Spleen (tissue), 7 donors: ENCODE measurements around the gene ESRRB.

Experiments used
- CTCF ChIP-seq, 11 experiments: fragments of 200-600 bp in 7 of 11; fragments of 450-650 bp in 4 of 11; sonication (generic) in 4 of 11; IDR thresholded peaks in 8 of 11; conservative IDR thresholded peaks in 3 of 11; 1 replicate in 7 of 11; 2 replicates in 4 of 11; pipeline versions ENCODE4 v1.4.0 to v1.8.0; 2016 to 2021; ENCODE audit warnings: antibody characterized with exemption in 11 of 11, inconsistent platforms in 4 of 11, mild to moderate bottlenecking in 1 of 11
- POLR2AphosphoS5 ChIP-seq, 3 donors: sonication (generic); formaldehyde crosslinking; IDR thresholded peaks; one replicate each; pipeline ENCODE4 v1.5.1; 2017; ENCODE audit warnings: antibody characterized with exemption in 3 of 3
- donor health status: DM: no; HTN: no; CAD: no; lungs with moderate emphysema.
- donor health status: DM: no; HTN: no; CAD: no.
- donor health status: DM: no; HTN: no; CAD: no.

GRCh38 chr14:76407449-76408150 is 31.7 kb downstream of the ESRRB start:
- TF ChIP-seq POLR2AphosphoS5 (IDR thresholded peaks at IDR 0.05) (no peak), CTCF (IDR thresholded peaks at IDR 0.05 in 8 of 11, conservative IDR thresholded peaks at IDR 0.05 in 3 of 11) (no peak)
